Adipose tissue (tissue), 3 donors: ENCODE data around the gene TRIL. TPM values are rescaled to one million over a fixed set of nuclear protein-coding genes. Genes with fewer than 3 reads are reported as not detected.

ENCODE experiments used
- H3K27ac ChIP-seq: one replicate; pipeline ENCODE4 v1.5.1; 2013; ENCODE audit warnings: low read depth, low read length
- WGBS, 3 donors: extraction: QIAGEN DNeasy Blood & Tissue Kit; methylation state at CpG; one replicate each; pipeline ENCODE4 v1.1.7; 2013; 5-methylcytosine and 5-hydroxymethylcytosine counted together
- polyA plus RNA-seq, 3 donors: library from polyadenylated mRNA; stranded (reverse); fragments of 200-250 nt; gene quantifications; one replicate each; pipeline ENCODE4 v1.2.3, GENCODE V29; 2013
- donor health status: healthy with polysubstance abuse.
- donor health status: Bipolar disorder and iron deficiency.
- donor health status: healthy.

Gene TRIL
- polyA plus RNA-seq, result 1 to 10 TPM in 2 of 3 donors, under 1 TPM in 1; 0.45 to 2.2 (median 1.7) TPM

DNA sequence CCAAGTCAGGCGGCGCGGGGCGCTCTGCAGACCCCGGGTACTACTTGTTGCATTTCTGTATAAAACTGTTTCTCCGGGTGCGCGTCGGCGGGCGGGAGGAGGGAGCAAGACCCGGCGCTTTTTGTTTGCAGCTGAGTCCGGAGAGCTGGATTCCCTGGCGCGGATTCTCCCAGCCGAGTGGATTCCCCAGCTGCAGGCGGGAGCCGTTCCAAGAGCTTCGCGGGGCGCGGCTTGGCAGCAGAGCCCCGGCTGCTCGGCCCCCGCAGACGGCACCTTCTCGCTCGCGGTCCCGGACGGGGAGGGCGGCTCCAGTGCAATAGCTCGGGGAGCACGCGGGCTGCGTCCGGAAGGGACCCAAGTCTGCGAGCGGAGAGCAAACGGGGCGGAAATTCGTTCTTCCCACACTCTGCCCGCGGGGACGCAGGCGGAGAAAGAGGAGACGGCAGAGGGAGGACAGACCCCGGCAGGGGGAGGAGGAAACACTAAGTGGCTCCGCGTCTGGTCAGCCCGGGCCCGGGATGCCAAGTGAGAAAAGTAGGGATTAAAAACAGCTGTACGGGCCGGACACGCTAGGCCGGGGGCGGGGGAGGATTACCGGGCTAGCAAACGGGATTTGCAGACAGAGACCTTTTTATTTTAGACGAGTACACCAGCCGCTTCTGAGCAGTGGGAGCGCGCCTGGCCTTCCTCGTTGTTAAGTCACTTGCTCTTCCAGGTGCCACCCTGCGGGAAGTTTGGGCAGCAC is at the start of gene TRIL:
Gene TRIL, minus strand, starts transcription at position 96 of the 745 bp plus-strand sequence. CDS start 284 bp downstream, outside the sequence.
- WGBS, 3 donors, result 6 to 12% (median 7%) methylated on average over 66 of the region's 66 CpGs
- H3K27ac ChIP-seq, result no peak within 1 kb of the TSS

DNA sequence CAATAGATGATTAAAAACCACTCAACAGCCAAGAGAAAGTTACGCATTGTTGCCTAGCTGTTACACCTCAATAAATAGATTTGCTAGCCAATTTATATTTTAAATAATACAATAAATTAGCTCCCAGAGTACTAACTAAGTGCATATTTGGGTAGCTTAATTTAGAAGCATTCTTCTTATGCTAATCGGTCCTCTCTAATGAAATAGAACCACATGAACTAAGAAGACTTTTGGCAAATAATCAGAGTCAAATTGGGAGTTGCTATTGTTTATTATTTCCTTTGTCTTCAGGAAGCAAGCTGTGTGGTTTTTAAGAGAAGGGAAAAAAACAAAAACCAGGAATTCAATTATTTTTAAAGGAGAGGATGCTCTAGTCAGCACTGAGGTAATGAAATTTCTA is 49.0 kb upstream of the TRIL start:
- H3K27ac ChIP-seq, result no peak overlapping the region
- WGBS, 3 donors, result 70 to 90% (median 74%) methylated on average over 2 of the region's 2 CpGs

DNA sequence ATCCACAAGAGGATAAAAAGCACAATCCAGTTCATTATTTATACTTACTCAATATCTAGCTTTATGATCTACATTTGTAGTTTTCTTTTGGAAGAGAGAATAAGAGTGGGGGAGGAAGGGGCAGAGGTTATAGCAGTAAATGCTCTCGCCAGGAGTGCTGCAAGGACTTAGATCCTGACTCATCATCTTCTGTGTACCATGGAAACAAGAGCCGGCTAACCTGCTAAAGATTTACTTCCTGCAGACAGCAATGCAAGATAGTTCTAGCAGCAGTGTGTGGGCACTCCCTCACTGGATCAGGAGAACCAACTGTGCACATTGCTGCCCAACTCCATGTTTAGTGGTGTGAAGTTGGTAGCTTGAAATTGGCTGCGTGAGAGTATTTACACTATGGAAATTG is 47.7 kb upstream of the TRIL start:
- WGBS, 3 donors, result 56 to 69% (median 59%) methylated on average over 3 of the region's 3 CpGs
- H3K27ac ChIP-seq, result no peak overlapping the region

GRCh38 chr7:29005406-29005805 is 47.3 kb upstream of the TRIL start:
- H3K27ac ChIP-seq, result no peak overlapping the region
- WGBS, 3 donors, result 25 to 84% (median 37%) methylated on average over 1 of the region's 1 CpG

GRCh38 chr7:29003703-29004102 is 45.6 kb upstream of the TRIL start:
- 95 to 97% (median 97%) methylated on average over 5 of the region's 5 CpGs for WGBS, 3 donors

DNA sequence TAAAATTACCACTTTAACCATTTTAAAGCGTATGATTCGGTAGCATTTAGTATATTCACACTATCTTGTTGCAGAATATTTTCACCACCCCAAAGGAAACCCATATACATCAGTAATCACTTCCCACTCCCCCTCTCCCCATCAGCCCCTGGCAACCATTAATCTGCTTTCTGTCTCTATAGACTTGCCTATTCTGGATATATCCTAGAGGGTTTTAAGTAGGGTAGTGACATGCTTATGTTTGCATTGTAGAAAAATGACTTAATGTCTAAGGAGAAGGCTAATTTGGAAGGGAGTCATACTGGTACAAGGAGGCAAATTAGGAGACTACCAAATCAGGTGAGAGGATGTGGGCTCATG is 42.6 kb upstream of the TRIL start:
- H3K27ac ChIP-seq, result no peak overlapping the region
- WGBS, 3 donors, result 92 to 100% (median 98%) methylated on average over 2 of the region's 2 CpGs

More at GRCh38 chr7:29003703-29004102, 45.6 kb upstream of the TRIL start:
- H3K27ac ChIP-seq, result no peak overlapping the region

DNA sequence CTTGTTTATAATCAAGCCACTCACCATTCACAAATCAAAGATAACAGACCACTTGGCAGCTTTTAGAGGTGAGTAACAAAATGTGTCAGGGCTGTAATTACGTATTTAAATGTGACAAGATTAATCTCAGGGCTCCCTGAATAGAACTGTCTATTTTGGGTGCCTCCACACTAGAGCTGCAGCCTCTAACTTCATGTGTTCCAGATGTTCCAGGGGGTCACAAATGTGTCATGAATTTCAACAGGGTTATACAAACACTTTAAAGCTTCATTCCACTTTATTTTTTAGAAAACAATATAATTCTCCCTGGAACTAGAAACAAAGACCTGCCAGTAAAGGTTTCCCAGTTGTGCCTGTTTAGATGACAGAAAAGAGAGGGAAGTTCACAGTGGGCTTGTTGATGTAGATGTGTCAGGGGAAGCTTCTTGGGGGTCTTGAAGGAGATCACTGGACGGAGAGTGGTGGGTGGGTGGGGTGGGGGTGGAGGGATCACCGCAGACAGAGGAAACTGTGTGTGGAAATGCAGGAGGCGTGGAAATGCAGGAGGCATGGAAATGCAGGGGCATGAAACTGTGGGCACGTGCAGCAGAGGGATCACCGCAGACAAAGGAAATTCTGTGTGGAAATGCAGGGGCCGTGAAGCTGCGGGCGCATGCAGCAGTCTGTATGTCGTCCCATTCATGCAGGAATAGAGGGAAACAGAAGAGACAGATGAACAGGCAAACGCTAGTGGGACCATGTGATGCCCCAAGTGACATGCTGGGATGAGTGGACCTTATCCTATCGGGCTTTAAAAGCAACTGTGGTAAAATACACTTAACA is 42.0 kb upstream of the TRIL start:
- H3K27ac ChIP-seq, result no peak overlapping the region
- WGBS, 3 donors, result 87 to 90% (median 89%) methylated on average over 12 of the region's 12 CpGs

DNA sequence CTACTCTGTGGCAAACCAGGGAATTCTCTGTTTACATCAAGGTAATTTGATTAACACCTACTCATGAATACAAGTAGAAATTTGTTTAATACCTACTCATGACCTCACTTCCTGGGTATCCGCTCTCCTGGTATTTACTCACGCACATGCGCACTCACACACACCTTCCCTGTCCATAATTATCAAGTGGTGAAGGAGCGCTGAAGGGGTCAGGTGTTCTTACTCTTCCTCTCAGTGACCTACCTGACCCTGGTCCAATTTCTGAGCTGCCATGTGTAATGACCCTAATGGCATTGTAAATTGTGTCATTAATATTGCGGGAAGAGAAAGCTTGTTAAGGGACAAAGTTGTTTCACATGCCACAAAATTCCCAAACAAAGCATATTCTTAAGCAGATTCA is 41.3 kb upstream of the TRIL start:
- H3K27ac ChIP-seq, result no peak overlapping the region
- WGBS, 3 donors, result 87 to 99% (median 97%) methylated on average over 5 of the region's 5 CpGs

DNA sequence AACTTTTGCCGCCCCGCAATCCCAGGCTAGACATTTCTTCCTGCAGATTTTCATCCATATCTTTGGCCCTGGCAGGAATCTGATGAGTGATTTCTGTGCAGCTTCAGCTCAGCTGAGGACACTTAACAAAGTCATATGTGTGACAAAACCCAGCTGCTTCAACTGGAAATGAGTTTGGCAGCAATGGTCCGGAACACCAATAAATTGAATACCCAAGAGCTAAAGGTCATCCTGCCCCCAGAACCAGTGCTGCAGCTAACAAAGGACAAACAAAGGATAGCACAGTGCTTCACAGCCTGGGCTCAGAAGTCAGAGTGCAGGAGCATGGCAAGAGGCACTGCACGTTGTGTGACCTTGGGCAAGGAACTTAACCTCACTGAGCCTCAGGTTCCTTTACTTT is 40.0 kb upstream of the TRIL start:
- WGBS, 3 donors, result 38 to 66% (median 44%) methylated on average over 4 of the region's 4 CpGs
- no peak overlapping the region for H3K27ac ChIP-seq

- H3K27ac ChIP-seq, result no peak overlapping the region
- WGBS, 3 donors, result 71 to 88% (median 76%) methylated on average over 6 of the region's 6 CpGs
These were observed 38.7 kb upstream of the TRIL start for GRCh38 chr7:28996836-28997235.

- no peak overlapping the region for H3K27ac ChIP-seq
- WGBS, 3 donors, result 88 to 93% (median 92%) methylated on average over 4 of the region's 4 CpGs
These were observed 35.2 kb upstream of the TRIL start for GRCh38 chr7:28993371-28993770.

- no peak overlapping the region for H3K27ac ChIP-seq
- WGBS, 3 donors, result 24 to 91% (median 60%) methylated on average over 1 of the region's 1 CpG
These were observed 34.7 kb upstream of the TRIL start for GRCh38 chr7:28992798-28993197.

DNA sequence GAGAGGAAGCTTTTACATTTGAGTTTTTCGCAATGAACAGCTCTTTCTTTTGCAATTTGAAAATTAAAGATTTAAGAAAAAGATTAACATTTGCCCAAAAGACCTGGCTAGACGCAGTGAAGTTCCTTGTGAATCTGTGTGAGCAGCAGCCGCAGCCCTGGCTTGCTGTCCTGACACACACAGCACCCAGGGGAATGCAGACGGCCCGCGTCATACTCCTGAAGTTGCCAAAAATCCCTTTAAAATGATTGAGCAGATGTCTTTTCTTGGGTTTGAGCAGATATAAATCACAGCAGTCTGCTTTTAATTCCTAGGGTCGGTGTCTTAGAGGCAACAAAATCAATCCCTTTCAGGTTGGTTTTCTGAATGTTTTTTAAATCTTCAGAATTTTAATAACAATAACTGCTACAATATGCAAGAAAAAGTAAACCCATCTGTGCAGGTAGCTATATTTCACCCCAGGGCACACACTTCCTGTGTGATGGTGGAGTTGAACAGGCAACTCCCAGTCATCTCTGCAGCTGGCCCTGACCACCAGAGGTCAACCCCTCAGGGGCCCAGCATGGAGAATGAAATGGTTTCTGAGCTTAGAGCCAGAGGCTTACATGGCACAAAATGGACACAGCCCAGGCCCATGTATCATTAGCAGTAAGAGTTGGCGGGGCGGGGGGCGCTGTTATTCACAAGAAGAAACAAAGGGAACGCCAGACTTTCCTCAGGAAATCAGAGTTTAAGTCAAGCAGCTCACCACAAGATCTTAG is 32.2 kb upstream of the TRIL start:
- 63 to 85% (median 73%) methylated on average over 11 of the region's 11 CpGs for WGBS, 3 donors
- no peak overlapping the region for H3K27ac ChIP-seq

- no peak overlapping the region for H3K27ac ChIP-seq
These were observed 31.3 kb upstream of the TRIL start for GRCh38 chr7:28989211-28989980.

DNA sequence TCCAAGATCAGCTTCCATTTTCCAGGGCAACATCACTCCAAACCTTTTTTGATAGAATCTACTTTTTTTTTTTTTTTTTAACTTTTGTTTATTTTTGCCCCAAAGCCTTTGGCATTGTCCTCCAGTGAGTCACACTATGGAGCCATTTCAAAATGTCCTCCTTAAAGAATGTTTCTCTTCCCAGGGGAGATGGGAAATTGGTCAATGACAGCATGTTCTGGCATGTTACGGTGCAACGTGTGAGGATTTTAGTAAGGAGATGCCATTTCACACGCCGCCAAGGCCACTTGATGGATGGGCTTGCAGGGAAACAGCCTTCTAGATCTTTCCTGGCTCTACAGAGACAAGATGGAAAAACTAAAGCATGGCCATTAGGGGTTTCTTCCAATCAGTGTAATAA is 30.7 kb upstream of the TRIL start:
- no peak overlapping the region for H3K27ac ChIP-seq
- 46 to 78% (median 65%) methylated on average over 4 of the region's 4 CpGs for WGBS, 3 donors

More at GRCh38 chr7:28989211-28989980, 31.3 kb upstream of the TRIL start:
- 80 to 92% (median 80%) methylated on average over 6 of the region's 6 CpGs for WGBS, 3 donors

DNA sequence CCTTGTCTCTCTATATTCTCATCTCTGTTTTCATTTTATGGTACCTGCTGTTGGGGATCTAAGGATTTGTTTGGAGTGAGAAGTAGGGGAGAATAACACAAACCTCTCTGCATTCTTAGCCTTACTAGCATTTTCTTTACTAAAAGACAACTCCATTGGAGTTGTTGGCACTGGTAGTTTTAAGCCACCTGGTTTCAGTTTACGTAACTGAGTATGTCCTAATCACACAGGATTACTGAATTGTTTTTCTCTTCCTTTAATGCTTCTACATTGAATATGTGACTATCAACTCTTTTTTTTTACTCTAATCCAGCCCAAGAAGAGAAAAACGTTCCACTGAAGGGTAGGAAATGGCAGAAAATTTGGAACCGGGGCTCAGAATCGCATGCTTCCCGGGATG is 30.0 kb upstream of the TRIL start:
- WGBS, 3 donors, result 64 to 81% (median 68%) methylated on average over 5 of the region's 5 CpGs
- H3K27ac ChIP-seq, result no peak overlapping the region

DNA sequence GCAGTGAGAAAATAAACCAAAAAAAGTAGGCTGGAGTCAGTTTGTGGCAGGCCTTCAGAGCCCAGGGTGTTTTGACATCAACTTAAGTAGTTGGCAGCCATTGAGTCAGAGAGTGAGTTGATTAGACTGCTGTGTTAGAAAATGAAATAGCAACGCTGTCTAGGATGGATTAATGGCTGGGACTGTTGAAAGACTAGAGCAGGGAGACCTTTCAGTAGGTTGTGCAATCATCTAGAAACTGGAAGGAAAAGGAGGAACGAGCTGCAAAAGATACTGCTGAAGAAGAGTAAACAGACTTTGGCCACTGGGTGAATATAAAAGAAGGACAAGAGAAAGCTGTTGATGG is 28.6 kb upstream of the TRIL start:
- no peak overlapping the region for H3K27ac ChIP-seq
- WGBS, 3 donors, result 25 to 33% (median 26%) methylated on average over 2 of the region's 2 CpGs

- H3K27ac ChIP-seq, result no peak overlapping the region
These were observed 28.1 kb upstream of the TRIL start for GRCh38 chr7:28986028-28986764.

More at GRCh38 chr7:28986028-28986764, 28.1 kb upstream of the TRIL start:
- 65 to 78% (median 70%) methylated on average over 11 of the region's 11 CpGs for WGBS, 3 donors
